Measurements from ENCODE around the gene ARRB2.

DNA sequence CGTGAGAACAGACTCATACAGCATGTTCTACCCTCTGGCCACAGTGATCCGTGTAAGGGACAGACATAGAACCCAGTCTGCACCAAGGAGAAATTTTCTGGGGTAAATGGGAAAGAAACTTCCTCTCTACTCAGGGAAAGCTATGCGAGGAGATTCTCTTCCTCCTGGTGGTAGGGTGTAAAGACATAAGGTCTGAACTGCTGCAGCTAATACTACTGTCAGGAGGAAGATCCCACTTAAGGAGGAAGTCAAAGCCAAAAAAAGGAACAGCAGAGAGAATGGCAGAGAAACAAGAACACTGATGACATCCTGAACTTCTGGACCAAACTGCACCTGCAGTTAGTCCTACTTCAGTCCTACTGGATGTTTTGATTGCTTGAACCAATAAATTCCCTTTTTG is 54.2 kb downstream of the ARRB2 start:
- TF ChIP-seq ZBTB38 (CRISPR knock-in tag; IDR thresholded peaks at IDR 0.05) = no peak
- no peak for TF ChIP-seq STAT5B (CRISPR knock-in tag; IDR thresholded peaks at IDR 0.05)
- no peak for TF ChIP-seq HCFC1 (IDR thresholded peaks at IDR 0.05; ENCODE audit: low read depth, low read length)
- TF ChIP-seq, protein P1, sequence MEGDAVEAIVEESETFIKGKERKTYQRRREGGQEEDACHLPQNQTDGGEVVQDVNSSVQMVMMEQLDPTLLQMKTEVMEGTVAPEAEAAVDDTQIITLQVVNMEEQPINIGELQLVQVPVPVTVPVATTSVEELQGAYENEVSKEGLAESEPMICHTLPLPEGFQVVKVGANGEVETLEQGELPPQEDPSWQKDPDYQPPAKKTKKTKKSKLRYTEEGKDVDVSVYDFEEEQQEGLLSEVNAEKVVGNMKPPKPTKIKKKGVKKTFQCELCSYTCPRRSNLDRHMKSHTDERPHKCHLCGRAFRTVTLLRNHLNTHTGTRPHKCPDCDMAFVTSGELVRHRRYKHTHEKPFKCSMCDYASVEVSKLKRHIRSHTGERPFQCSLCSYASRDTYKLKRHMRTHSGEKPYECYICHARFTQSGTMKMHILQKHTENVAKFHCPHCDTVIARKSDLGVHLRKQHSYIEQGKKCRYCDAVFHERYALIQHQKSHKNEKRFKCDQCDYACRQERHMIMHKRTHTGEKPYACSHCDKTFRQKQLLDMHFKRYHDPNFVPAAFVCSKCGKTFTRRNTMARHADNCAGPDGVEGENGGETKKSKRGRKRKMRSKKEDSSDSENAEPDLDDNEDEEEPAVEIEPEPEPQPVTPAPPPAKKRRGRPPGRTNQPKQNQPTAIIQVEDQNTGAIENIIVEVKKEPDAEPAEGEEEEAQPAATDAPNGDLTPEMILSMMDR (CRISPR knock-in tag; IDR thresholded peaks at IDR 0.05) = no peak
- TF ChIP-seq ATF7 (IDR thresholded peaks at IDR 0.05) = no peak
- no peak for TF ChIP-seq ATF7 (CRISPR knock-in tag; IDR thresholded peaks at IDR 0.05)
- no peak for TF ChIP-seq GTF2F1 (IDR thresholded peaks at IDR 0.05; ENCODE audit: low read length)
- no peak for TF ChIP-seq POLR2A (IDR thresholded peaks at IDR 0.05; ENCODE audit: insufficient read depth in 1 of 2, low read depth in 2 of 2, low read length in 2 of 2)
- TF ChIP-seq CEBPZ (IDR thresholded peaks at IDR 0.05; ENCODE audit: low read length) = no peak
- TF ChIP-seq CEBPB (IDR thresholded peaks at IDR 0.05; ENCODE audit: borderline replicate concordance, low read depth, low read length) = no peak
- TF ChIP-seq, protein P2, sequence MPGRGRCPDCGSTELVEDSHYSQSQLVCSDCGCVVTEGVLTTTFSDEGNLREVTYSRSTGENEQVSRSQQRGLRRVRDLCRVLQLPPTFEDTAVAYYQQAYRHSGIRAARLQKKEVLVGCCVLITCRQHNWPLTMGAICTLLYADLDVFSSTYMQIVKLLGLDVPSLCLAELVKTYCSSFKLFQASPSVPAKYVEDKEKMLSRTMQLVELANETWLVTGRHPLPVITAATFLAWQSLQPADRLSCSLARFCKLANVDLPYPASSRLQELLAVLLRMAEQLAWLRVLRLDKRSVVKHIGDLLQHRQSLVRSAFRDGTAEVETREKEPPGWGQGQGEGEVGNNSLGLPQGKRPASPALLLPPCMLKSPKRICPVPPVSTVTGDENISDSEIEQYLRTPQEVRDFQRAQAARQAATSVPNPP (CRISPR knock-in tag; IDR thresholded peaks at IDR 0.05) = no peak
- no peak for TF ChIP-seq PITX1 (CRISPR knock-in tag; IDR thresholded peaks at IDR 0.05)

Measured in HepG2 (cell line).